Measurements from ENCODE around the gene PRDM12. TPM values are rescaled to one million over a fixed set of nuclear protein-coding genes. Genes with fewer than 3 reads are reported as not detected.

Gene PRDM12
- total RNA-seq, 2 donors from 2014 or later: not detected

DNA sequence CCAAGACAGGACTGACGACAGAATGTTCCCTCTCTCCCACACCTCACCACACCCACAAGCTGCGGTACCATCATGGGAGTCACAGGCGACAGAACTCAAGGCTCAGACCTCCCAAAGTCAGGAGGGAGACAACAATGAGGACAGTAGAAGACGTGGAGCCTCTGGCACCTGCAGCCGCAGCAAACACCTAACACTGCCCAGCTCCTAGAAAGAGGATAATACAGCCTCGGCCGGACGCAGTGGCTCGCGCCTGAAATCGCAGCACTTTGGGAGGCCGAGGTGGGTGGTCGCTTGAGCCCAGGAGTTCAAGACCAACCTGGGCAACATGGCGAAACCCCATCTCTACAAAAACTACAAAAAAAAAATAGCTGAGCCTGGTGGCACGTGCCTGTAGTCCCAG, 13.2 kb upstream of the PRDM12 start:
- Histone ChIP-seq H3K9me3 (no peaks in the 10 kb centered on the region), H3K4me3 (no peak overlapping the region), H3K27me3 (replicated peaks; ENCODE audit: insufficient read depth) (no peaks in the 10 kb centered on the region), H3K27ac (no peak overlapping the region), H3K4me1 (ENCODE audit: control insufficient read depth in 1 of 2, low read depth in 2 of 2) (no peaks in the 10 kb centered on the region), H3K36me3 (no peaks in the 10 kb centered on the region)
- TF ChIP-seq, protein P1, sequence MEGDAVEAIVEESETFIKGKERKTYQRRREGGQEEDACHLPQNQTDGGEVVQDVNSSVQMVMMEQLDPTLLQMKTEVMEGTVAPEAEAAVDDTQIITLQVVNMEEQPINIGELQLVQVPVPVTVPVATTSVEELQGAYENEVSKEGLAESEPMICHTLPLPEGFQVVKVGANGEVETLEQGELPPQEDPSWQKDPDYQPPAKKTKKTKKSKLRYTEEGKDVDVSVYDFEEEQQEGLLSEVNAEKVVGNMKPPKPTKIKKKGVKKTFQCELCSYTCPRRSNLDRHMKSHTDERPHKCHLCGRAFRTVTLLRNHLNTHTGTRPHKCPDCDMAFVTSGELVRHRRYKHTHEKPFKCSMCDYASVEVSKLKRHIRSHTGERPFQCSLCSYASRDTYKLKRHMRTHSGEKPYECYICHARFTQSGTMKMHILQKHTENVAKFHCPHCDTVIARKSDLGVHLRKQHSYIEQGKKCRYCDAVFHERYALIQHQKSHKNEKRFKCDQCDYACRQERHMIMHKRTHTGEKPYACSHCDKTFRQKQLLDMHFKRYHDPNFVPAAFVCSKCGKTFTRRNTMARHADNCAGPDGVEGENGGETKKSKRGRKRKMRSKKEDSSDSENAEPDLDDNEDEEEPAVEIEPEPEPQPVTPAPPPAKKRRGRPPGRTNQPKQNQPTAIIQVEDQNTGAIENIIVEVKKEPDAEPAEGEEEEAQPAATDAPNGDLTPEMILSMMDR (IDR thresholded peaks at IDR 0.05): no peak
- DNase-seq (ENCODE audit: low spot score) (no peak), ATAC-seq (ENCODE audit: insufficient number of reproducible peaks, low FRiP score, low read depth) (no peak)

DNA sequence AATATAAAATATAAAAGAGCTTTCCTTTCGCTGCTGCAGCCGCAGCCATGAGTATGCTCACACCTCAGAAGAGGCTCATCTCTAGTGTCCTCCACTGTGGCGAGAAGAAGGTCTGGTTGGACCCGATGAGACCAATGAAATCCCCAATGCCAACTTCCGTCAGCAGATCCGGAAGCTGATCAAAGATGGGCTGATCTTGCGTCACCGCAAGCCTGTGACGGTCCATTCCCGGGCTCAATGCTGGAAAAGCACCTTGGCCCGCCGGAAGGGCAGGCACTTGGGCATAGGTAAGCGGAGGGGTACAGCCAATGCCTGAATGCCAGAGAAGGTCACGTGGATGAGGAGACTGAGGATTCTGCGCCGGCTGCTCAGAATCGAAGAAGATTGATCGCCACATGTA, 12.6 kb upstream of the PRDM12 start:
- Histone ChIP-seq H3K36me3 (no peaks in the 10 kb centered on the region), H3K4me3 (no peak overlapping the region), H3K9me3 (no peaks in the 10 kb centered on the region), H3K27me3 (replicated peaks; ENCODE audit: insufficient read depth) (no peaks in the 10 kb centered on the region), H3K4me1 (ENCODE audit: control insufficient read depth in 1 of 2, low read depth in 2 of 2) (no peaks in the 10 kb centered on the region), H3K27ac (no peak overlapping the region)
- TF ChIP-seq, protein P1 (IDR thresholded peaks at IDR 0.05): no peak
- DNase-seq (ENCODE audit: low spot score) (no peak), ATAC-seq (ENCODE audit: insufficient number of reproducible peaks, low FRiP score, low read depth) (no peak)

GRCh38 chr9:130654879-130655278, 9.5 kb upstream of the PRDM12 start:
- DNase-seq (ENCODE audit: low spot score) (no peak), ATAC-seq (ENCODE audit: insufficient number of reproducible peaks, low FRiP score, low read depth) (no peak)
- TF ChIP-seq, protein P1 (IDR thresholded peaks at IDR 0.05): no peak
- no peak overlapping the region for H3K27ac ChIP-seq
- no peaks in the 10 kb centered on the region for H3K9me3 ChIP-seq
- no peaks in the 10 kb centered on the region for H3K36me3 ChIP-seq
- no peaks in the 10 kb centered on the region for H3K27me3 ChIP-seq (replicated peaks; ENCODE audit: insufficient read depth)
- peaks cover 0 to 5% of the 10 kb centered on the region in 2 donors for H3K4me1 ChIP-seq (ENCODE audit: control insufficient read depth in 1 of 2, low read depth in 2 of 2)
- no peak overlapping the region for H3K4me3 ChIP-seq

GRCh38 chr9:130658893-130659698, 5.3 kb upstream of the PRDM12 start:
- Histone ChIP-seq H3K36me3 (no peaks in the 10 kb centered on the region), H3K27ac (no peak overlapping the region), H3K4me1 (ENCODE audit: control insufficient read depth in 1 of 2, low read depth in 2 of 2) (peaks cover 26 to 46% of the 10 kb centered on the region in 2 donors), H3K27me3 (replicated peaks; ENCODE audit: insufficient read depth) (peaks cover 20% of the 10 kb centered on the region), H3K9me3 (no peaks in the 10 kb centered on the region), H3K4me3 (no peak overlapping the region)
- no peak for DNase-seq (ENCODE audit: low spot score)
- no peak for ATAC-seq (ENCODE audit: insufficient number of reproducible peaks, low FRiP score, low read depth)
- TF ChIP-seq, protein P1 (IDR thresholded peaks at IDR 0.05): no peak

- Histone ChIP-seq H3K9me3 (no peaks in the 10 kb centered on the region), H3K27me3 (replicated peaks; ENCODE audit: insufficient read depth) (peaks cover 20% of the 10 kb centered on the region), H3K27ac (no peak overlapping the region), H3K36me3 (no peaks in the 10 kb centered on the region), H3K4me3 (no peak overlapping the region), H3K4me1 (ENCODE audit: control insufficient read depth in 1 of 2, low read depth in 2 of 2) (peaks cover 31 to 53% of the 10 kb centered on the region in 2 donors)
- DNase-seq (ENCODE audit: low spot score): no peak
- no peak for ATAC-seq (ENCODE audit: insufficient number of reproducible peaks, low FRiP score, low read depth)
- TF ChIP-seq, protein P1 (IDR thresholded peaks at IDR 0.05): no peak
Observed at GRCh38 chr9:130659699-130660248, 4.6 kb upstream of the PRDM12 start.

Data from thoracic aorta (tissue), 2 donors.